GM18505 (cell line): ENCODE data around the gene NDST3.

Experiments
- ATAC-seq: cut with Tn5 transposase; IDR thresholded peaks from one replicate; pipeline ENCODE4 v1.9.1; 2021; ENCODE audit not compliant: unreplicated experiment
- POLR2A ChIP-seq: IDR thresholded peaks from 4 replicates; pipeline ENCODE4 v1.6.1; 2011; ENCODE audit warnings: borderline replicate concordance; ENCODE audit not compliant: insufficient read depth, insufficient read length; ENCODE audit errors: extremely low read depth

The NDST3 gene

DNA sequence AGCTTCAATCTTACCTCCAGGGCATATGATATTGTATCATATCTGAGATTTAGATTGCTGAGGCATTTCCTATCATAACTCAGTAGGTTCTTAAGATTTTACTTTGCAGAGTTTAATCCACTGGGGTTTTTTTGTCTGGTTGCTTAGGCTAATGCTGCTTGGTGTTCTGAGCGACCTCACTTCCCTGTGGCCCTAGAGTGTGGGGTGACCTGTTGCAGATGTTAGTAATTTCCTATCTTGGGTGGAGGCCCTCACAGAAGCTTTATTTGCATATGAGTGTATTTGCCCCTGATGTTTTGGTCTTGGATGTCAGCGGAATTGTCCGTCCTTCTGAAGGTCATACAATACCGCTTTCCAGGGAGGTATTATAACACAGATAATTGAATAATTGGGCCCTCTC, 137.1 kb downstream of the NDST3 start:
- TF ChIP-seq POLR2A = no peak
- no peak for ATAC-seq

DNA sequence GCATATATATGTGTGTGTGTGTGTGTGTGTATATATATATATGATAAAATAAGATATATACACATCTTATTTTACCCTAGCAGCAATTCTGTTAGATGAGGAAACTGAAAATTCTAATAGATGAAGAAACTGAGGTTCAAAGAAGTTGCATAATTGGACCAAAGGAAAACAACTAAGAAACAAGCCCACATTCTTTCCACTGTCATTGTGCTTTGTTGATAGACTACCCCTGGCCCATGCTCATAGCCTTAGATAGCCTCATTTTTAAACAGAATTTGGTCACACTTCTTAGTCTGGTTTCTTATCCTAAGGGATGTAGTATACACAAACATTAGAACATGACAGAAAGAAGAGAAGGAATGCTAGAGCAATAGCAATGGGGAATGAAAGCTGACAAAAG, 138.8 kb downstream of the NDST3 start:
- no peak for ATAC-seq
- TF ChIP-seq POLR2A = no peak

DNA sequence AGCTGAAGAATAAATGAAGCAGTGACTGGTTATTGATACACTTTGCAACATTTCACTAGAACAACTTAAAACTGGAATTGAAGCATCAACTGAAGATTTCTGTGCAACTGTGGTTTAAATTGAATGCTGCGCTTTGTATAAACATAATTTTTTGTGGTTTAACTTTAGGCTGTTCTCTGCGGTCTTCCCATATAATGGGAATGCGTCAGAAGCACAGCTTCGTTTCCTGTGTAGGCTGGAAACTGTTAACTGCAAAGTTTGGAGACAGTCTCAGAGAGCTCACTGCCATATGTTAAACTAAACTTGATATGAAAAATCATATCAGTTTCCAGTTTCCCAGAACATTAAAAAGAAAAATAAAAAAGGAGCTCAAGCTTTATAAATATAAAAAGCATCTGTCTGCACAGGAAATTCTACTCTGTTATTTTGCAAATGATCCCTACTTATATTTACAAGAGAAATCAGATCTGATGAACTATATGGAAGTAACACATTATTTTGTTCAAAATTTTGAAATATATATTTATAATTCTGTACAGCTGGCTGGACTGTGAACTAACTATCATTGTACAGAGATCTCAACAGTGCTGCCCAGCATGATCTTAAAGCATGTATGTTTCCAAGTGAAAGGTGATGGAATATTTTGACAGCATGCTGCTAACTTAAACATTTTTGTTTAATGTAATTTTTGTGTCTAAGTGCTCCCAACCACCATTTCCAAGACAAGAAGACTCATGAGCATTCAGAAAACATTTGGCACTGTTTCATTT, 139.9 kb downstream of the NDST3 start:
- no peak for ATAC-seq
- no peak for TF ChIP-seq POLR2A

DNA sequence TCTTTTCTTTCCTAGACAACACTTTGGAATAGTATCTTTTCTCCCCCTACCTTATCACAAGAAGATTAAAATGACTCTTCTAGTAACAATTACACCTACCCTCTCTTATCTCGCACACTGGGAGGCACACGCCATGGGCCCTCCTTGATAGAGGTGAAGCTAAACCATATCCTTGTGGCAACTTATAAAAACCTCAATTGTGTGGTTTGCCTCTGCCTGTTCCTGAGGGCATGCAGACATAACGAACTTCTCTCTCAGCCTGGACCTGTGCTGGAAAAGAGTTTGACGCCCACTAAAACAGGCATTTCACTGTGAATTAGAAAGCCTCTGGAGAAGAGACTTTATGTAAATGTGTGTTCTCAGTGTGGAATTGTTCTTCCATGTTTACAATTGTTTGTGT, 141.2 kb downstream of the NDST3 start:
- ATAC-seq = no peak
- no peak for TF ChIP-seq POLR2A

DNA sequence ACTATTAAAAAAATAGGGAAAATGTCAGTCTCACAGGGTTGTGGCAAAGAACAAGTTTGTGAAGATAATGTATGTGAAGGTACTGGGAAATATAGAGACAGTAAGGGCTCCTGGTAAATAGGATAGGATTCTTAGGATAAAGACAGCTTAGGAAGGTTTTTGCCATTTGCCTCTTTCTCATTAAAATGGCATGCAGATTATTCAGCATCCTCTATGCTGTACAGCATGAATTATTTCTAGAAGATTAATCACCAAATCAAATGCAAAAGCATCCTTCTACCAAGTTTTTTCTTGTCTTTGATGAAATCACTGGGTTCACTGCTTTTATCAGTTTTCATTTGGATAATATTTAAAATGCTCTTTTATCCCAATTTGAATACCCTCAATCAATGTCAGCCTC, 142.8 kb downstream of the NDST3 start:
- TF ChIP-seq POLR2A = no peak
- no peak for ATAC-seq

DNA sequence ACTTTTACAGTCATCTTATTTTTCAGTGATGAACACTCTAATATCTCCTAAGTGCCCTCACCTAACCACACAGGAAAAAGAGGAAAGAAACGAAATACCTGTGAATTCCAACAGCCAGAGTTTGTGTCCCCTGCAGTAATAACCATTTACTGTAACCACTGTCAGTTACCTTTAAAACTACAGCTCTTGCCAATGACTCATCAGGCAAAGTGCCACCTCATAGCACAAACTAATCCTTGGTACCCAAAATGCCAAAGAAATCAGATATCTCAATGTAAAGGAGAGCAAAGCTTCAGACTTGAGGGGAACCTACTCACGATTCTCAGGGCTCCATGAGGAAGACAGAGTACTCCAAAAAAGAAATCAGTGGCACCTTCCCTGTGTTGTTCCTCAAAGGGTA, 146.5 kb downstream of the NDST3 start:
- no peak for TF ChIP-seq POLR2A
- no peak for ATAC-seq

DNA sequence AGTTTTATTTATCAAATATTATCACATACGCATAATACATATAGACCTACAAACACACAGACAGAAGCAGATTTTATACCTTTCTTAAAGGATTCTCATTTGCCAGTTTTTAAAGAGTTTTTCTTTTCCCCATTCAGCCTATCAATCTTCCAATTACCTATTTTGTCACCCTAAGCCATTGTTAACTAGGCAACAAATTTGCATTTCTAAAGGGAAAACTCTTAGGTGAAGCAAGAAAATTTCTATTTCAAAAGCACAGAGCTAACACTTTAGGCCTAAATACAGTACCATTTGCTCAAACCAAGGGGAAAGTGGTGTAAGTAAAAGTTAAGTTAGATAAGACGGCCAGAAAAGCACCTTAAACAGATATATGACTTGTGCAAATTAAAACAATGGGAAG, 156.6 kb downstream of the NDST3 start:
- no peak for TF ChIP-seq POLR2A
- ATAC-seq = no peak

DNA sequence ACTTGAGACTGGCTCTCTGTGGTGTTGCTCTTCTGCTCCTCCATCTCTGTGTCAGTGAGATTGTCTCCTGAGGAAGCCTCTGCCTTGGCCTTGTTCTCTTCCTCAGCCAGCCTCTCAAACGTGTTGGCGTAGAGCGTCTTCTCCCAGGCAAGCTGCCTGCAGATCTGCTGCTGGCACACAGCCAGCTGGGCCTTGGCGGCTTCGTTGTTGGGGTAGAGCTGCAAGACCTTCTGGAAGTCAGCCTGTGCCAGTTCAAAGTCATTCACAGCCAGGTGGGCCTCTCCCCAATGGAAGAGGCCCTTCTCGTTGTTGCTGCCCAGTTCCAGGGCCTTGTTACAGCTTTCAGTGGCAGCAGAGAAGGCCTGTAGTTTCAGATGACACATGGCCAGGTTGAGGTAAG, 159.1 kb downstream of the NDST3 start:
- no peak for ATAC-seq
- TF ChIP-seq POLR2A = no peak

DNA sequence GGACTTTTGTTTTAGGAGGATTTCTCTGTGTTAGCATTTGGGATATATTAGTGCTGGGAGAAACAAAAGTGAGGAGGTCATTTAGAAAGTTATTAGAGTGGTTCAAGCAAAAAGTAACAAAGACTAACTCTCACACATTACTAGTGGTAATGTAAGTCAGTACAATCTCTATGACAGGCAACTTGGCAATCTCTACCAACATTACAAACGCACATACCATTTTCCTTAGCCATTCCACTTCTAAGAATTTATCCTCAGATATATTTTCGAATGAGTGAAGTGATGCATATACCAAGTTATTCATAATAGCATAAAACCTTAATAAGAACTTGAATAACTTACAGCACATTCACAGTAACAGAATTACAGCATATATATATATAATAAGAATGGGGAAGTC, 172.3 kb downstream of the NDST3 start:
- no peak for TF ChIP-seq POLR2A
- no peak for ATAC-seq

DNA sequence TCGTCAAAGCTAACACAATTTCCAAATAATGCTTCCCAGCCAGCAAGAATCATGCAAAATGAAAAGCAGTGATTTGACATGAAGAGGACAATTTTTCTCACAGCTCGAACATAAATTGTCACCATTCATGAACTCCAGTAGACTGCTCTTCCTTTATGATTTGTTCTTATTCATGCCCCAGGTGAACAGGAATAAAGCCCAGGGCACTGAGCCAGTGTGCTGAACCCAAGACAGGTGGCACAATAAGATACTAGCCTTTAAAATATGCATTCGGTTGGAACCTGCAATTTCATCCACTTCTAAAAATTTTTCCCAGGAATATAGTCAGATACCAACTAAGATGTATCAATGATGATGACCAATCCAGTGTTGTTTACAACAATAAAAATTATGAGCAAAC, 178.8 kb downstream of the NDST3 start:
- ATAC-seq = no peak
- no peak for TF ChIP-seq POLR2A

DNA sequence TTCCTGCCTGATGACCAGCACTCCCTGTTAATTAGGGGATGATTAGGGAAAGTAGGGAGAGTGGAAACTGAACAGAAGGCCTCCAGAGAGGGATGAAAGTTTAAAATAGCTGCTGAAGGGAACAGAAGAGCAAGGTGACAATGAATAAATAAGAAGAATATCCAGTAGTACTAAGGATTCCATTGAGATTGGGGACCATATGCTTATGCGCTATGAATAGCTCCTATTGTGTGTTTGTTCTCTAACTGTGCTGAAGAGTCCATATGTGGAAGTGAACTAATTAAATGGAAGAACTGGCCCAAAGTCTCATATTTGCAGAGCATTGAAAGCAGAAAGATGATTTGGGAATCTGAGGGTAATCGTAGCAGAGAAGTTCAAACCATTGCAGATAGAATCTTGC, 181.5 kb downstream of the NDST3 start:
- no peak for ATAC-seq
- no peak for TF ChIP-seq POLR2A

DNA sequence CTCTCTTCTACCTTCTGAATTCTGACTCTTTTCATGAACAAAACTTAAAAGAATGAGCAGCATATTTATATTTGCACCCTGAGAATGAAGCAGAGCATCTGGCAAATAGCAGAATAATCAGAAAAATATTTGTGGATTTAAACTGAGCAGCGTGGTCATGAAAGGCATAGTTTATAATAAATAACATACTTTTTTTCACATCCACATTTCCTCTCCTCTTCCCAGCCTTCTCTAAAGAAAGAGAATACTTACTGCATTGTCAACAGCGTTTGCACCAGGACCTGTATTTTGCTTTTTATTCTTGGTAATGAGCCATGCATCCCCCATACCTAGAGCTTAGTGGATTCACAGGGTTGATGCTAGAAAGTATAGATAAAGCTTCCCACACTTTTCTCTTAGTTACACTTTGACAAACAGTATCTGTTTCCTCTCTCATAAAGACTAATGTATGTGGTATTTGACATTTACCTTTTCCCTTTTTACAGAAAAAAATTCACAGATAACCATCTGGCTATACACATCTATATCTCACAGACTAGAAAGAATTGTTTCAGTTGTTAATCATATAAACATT, 187.0 kb downstream of the NDST3 start:
- no peak for TF ChIP-seq POLR2A
- no peak for ATAC-seq

DNA sequence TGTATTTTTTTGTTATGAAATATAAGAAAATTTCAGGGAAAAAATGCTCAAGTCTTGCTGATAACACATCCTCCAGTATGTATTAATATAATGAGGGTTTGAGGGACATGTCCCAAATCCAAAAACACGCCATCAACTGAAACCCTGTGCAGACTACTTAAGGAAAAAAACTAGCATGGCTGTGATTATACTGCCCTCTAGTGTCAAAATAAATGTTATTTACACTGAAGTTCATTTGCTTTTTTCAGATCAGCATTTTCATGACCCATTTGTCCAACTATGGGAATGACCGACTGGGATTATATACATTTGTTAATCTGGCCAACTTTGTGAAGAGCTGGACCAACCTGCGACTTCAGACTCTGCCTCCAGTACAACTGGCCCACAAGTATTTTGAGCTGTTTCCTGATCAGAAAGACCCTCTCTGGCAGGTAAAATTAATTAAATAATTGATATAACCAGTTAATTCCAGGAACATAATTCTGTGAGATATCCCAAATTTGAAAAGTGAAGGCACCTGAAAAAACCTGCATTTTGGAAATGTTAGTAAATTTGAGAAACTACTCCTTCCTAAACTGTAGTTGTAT, 190.1 kb downstream of the NDST3 start:
- TF ChIP-seq POLR2A = no peak

DNA sequence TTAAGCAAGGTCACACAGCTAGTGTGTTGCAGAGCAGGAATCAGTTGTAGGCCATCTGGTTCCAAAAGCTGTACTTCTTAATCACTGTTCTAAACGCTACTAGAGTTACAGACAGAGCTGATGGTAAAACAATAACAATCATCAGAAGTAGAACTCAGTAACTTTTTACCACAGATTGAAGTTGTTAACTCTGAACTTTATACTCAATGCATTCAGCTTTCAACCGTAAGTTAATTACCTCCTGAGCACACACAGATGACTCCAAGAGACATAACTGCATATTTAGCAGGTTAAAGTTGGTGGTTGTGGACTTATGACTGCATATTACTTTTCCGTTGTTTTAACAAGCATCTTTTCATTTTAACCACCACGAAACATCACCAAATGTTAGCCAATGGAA, 191.2 kb downstream of the NDST3 start:
- ATAC-seq = no peak
- no peak for TF ChIP-seq POLR2A

More for the DNA sequence above, 190.1 kb downstream of the NDST3 start:
- ATAC-seq = peak; percentile 55
